Osteoblast (primary cell): ENCODE results near the gene RTP1. TPM values are rescaled to one million over a fixed set of nuclear protein-coding genes. Genes with fewer than 3 reads are reported as not detected.

Source experiments
- DNase-seq: peaks from one replicate; pipeline ENCODE4 v3.0.0; 2011; ENCODE audit warnings: low spot score, mixed read lengths; ENCODE audit not compliant: insufficient read length; ENCODE audit errors: missing footprints
- H2AFZ ChIP-seq: 2 replicates; pipeline ENCODE4 v1.6.0; 2011; ENCODE audit warnings: mild to moderate bottlenecking, low read length
- H3K27ac ChIP-seq: 2 replicates; pipeline ENCODE4 v1.5.1; 2011; ENCODE audit warnings: mild to moderate bottlenecking, low read depth, low read length, moderate library complexity
- H3K27me3 ChIP-seq: 2 replicates; pipeline ENCODE4 v1.6.0; 2012; ENCODE audit warnings: mild to moderate bottlenecking, control low read depth, inconsistent platforms, low read length, moderate library complexity; ENCODE audit not compliant: insufficient read depth
- H3K36me3 ChIP-seq: 2 replicates; pipeline ENCODE4 v1.5.1; 2011; ENCODE audit warnings: mild to moderate bottlenecking, low read length, control low read depth, moderate library complexity; ENCODE audit not compliant: insufficient read depth
- H3K4me1 ChIP-seq: 2 replicates; pipeline ENCODE4 v1.5.1; 2011; ENCODE audit warnings: mild to moderate bottlenecking, low read length, control low read depth, moderate library complexity; ENCODE audit not compliant: insufficient read depth
- H3K4me2 ChIP-seq: 2 replicates; pipeline ENCODE4 v1.6.0; 2011; ENCODE audit warnings: mild to moderate bottlenecking, low read length; ENCODE audit not compliant: insufficient read depth
- H3K4me3 ChIP-seq: fragments of 200-600 bp; sonication (generic); 3 replicates; pipeline ENCODE4 v1.5.1; 2012; ENCODE audit warnings: mild to moderate bottlenecking, low read length, inconsistent platforms; ENCODE audit not compliant: insufficient read depth
- H3K79me2 ChIP-seq: 2 replicates; pipeline ENCODE4 v1.6.0; 2012; ENCODE audit warnings: mild to moderate bottlenecking, low read length, control low read depth, inconsistent platforms; ENCODE audit not compliant: insufficient read depth
- H3K9me3 ChIP-seq: 2 replicates; pipeline ENCODE4 v1.5.1; 2011; ENCODE audit warnings: low read depth, low read length, control low read depth
- H4K20me1 ChIP-seq: 2 replicates; pipeline ENCODE4 v1.6.0; 2012; ENCODE audit warnings: mild to moderate bottlenecking, low read length, control low read depth; ENCODE audit not compliant: insufficient read depth
- CTCF ChIP-seq: IDR thresholded peaks from 2 replicates; pipeline ENCODE4 v1.5.1; 2011; ENCODE audit warnings: mild to moderate bottlenecking, low read depth, low read length, moderate library complexity; ENCODE audit errors: extremely low read depth
- total RNA-seq: library from RNA; depleted of rRNA; stranded (reverse); fragments of >200 nt; gene quantifications from 2 replicates; pipeline ENCODE4 v1.2.3, GENCODE V29; 2012

Gene RTP1
- total RNA-seq, 1 donor, result not detected

- H3K4me1 ChIP-seq, result peaks cover 36% of the 10 kb centered on the region
- H2AFZ ChIP-seq, result no peak overlapping the region
- no peaks in the 10 kb centered on the region for H3K36me3 ChIP-seq
- H3K4me3 ChIP-seq, result no peak overlapping the region
- no peak overlapping the region for H3K4me2 ChIP-seq
- DNase-seq, result no peak
- H3K27ac ChIP-seq, result no peak overlapping the region
- no peaks in the 10 kb centered on the region for H3K79me2 ChIP-seq
- TF ChIP-seq CTCF, result no peak
- H3K9me3 ChIP-seq, result no peaks in the 10 kb centered on the region
- H4K20me1 ChIP-seq, result no peaks in the 10 kb centered on the region
- H3K27me3 ChIP-seq, result peaks cover 6% of the 10 kb centered on the region
Observed at GRCh38 chr3:187210091-187210490, 12.8 kb downstream of the RTP1 start.

GRCh38 chr3:187210545-187211327 is 13.4 kb downstream of the RTP1 start:
- no peak for TF ChIP-seq CTCF
- H3K27ac ChIP-seq, result no peak overlapping the region
- peaks cover 36% of the 10 kb centered on the region for H3K4me1 ChIP-seq
- no peak overlapping the region for H2AFZ ChIP-seq
- peaks cover 2% of the 10 kb centered on the region for H3K27me3 ChIP-seq
- no peaks in the 10 kb centered on the region for H4K20me1 ChIP-seq
- peak overlapping the region; percentile 1 for H3K4me2 ChIP-seq
- peak; percentile 93 for DNase-seq
- H3K36me3 ChIP-seq, result no peaks in the 10 kb centered on the region
- no peaks in the 10 kb centered on the region for H3K79me2 ChIP-seq
- no peaks in the 10 kb centered on the region for H3K9me3 ChIP-seq
- no peak overlapping the region for H3K4me3 ChIP-seq

- H4K20me1 ChIP-seq, result no peaks in the 10 kb centered on the region
- H3K4me2 ChIP-seq, result peak overlapping the region; percentile 2
- H2AFZ ChIP-seq, result no peak overlapping the region
- no peaks in the 10 kb centered on the region for H3K9me3 ChIP-seq
- peaks cover 2% of the 10 kb centered on the region for H3K27me3 ChIP-seq
- H3K27ac ChIP-seq, result no peak overlapping the region
- no peaks in the 10 kb centered on the region for H3K79me2 ChIP-seq
- DNase-seq, result no peak
- TF ChIP-seq CTCF, result no peak
- H3K36me3 ChIP-seq, result no peaks in the 10 kb centered on the region
- H3K4me3 ChIP-seq, result no peak overlapping the region
- peaks cover 36% of the 10 kb centered on the region for H3K4me1 ChIP-seq
Observed at GRCh38 chr3:187211532-187212195, 14.4 kb downstream of the RTP1 start.

GRCh38 chr3:187212196-187212545 is 14.9 kb downstream of the RTP1 start:
- no peak overlapping the region for H3K4me3 ChIP-seq
- H3K27ac ChIP-seq, result no peak overlapping the region
- peaks cover 36% of the 10 kb centered on the region for H3K4me1 ChIP-seq
- H3K9me3 ChIP-seq, result no peaks in the 10 kb centered on the region
- H3K27me3 ChIP-seq, result peaks cover 2% of the 10 kb centered on the region
- H3K4me2 ChIP-seq, result no peak overlapping the region
- no peaks in the 10 kb centered on the region for H3K79me2 ChIP-seq
- H2AFZ ChIP-seq, result no peak overlapping the region
- H3K36me3 ChIP-seq, result no peaks in the 10 kb centered on the region
- TF ChIP-seq CTCF, result no peak
- no peak for DNase-seq
- H4K20me1 ChIP-seq, result no peaks in the 10 kb centered on the region
